ENCODE results near the gene PEX16. TPM values are rescaled to one million over a fixed set of nuclear protein-coding genes. Genes with fewer than 3 reads are reported as not detected.

Gene PEX16
- total RNA-seq, 1 donor from 2014 or later = 77.7 TPM

- DNase-seq (peak; percentile 18), ATAC-seq (ENCODE audit: low read depth) (peak; percentile 5)
- intact Hi-C loops (cut with micrococcal nuclease) = no loop called here
- Mint-ChIP-seq H3K9me3 (no peaks in the 10 kb centered on the region), H3K4me3 (peak overlapping the region; percentile 84), H3K36me3 (ENCODE audit: low read depth) (peaks cover 45% of the 10 kb centered on the region), H3K27me3 (no peaks in the 10 kb centered on the region), H3K4me1 (peaks cover 81% of the 10 kb centered on the region), H3K27ac (peak overlapping the region; percentile 93)
- POLR2A ChIA-PET = interaction anchor here (1.2 to 6.1 kb wide), 6 partner anchors 9 to 895 kb away, joined by 3 to 79 read pairs (median 9); no protein-coding TSS in a partner anchor
- CTCF ChIA-PET = interaction anchor here (1.3 to 2.8 kb wide), 4 partner anchors 8 to 153 kb away, joined by 4 to 17 read pairs (median 8); no protein-coding TSS in a partner anchor
- TF ChIP-seq CTCF (IDR thresholded peaks at IDR 0.05) = no peak
These were observed 6.6 kb upstream of the PEX16 start for GRCh38 chr11:45924036-45924915.

- peaks cover 44% of the 10 kb centered on the region for H3K36me3 Mint-ChIP-seq (ENCODE audit: low read depth)
- ATAC-seq (ENCODE audit: low read depth) (peak; percentile 6), DNase-seq (peak; percentile 62)
- CTCF ChIA-PET = interaction anchor here (0.7 to 2.8 kb wide), 6 partner anchors 9 to 151 kb away, joined by 4 to 17 read pairs (median 6); no protein-coding TSS in a partner anchor
- intact Hi-C loops (cut with micrococcal nuclease) = loop anchor here (1.0 to 2.0 kb wide), 4 partner anchors 8 to 42 kb away; no protein-coding TSS in a partner anchor
- H3K27ac Mint-ChIP-seq = peak within 1 kb of the TSS; percentile 97
- no peaks in the 10 kb centered on the region for H3K9me3 Mint-ChIP-seq
- no peak for TF ChIP-seq CTCF (IDR thresholded peaks at IDR 0.05)
- no peaks in the 10 kb centered on the region for H3K27me3 Mint-ChIP-seq
- H3K4me3 Mint-ChIP-seq = peak within 1 kb of the TSS; percentile 96
- peaks cover 78% of the 10 kb centered on the region for H3K4me1 Mint-ChIP-seq
- POLR2A ChIA-PET = interaction anchor here (0.6 to 8.2 kb wide), 13 partner anchors 10 to 893 kb away, joined by 3 to 263 read pairs (median 4); partner anchors contain the start of gene CRY2
These were observed 4.9 kb upstream of the PEX16 start, which contains the start of gene LARGE2 for GRCh38 chr11:45922425-45923082. LARGE2 (plus strand) TSS chr11:45922656; CDS start chr11:45922883, 227 bp downstream.

- Mint-ChIP-seq H3K9me3 (no peaks in the 10 kb centered on the region), H3K4me3 (peak overlapping the region; percentile 78), H3K36me3 (ENCODE audit: low read depth) (peaks cover 38% of the 10 kb centered on the region), H3K27ac (peak overlapping the region; percentile 97), H3K27me3 (no peaks in the 10 kb centered on the region), H3K4me1 (peaks cover 77% of the 10 kb centered on the region)
- peak; percentile 17 for DNase-seq
- no peak for TF ChIP-seq CTCF (IDR thresholded peaks at IDR 0.05)
- no peak for ATAC-seq (ENCODE audit: low read depth)
- ChIA-PET POLR2A (interaction anchor here (0.6 to 8.2 kb wide), 6 partner anchors 12 to 198 kb away, joined by 3 to 263 read pairs (median 4); partner anchors contain the start of gene CRY2), CTCF (interaction anchor here (0.8 to 1.4 kb wide), 2 partner anchors 44 to 85 kb away, joined by 4 to 6 read pairs; no protein-coding TSS in a partner anchor)
- intact Hi-C loops (cut with micrococcal nuclease) = loop anchor here (1.0 to 2.0 kb wide), 2 partner anchors 9 to 43 kb away; no protein-coding TSS in a partner anchor
These were observed 4.1 kb upstream of the PEX16 start for GRCh38 chr11:45921561-45922424.

GRCh38 chr11:45920531-45921477 lies 3.1 kb upstream of the PEX16 start:
- TF ChIP-seq CTCF (IDR thresholded peaks at IDR 0.05) = no peak
- no peak for ATAC-seq (ENCODE audit: low read depth)
- intact Hi-C loops (cut with micrococcal nuclease) = no loop called here
- Mint-ChIP-seq H3K4me1 (peaks cover 76% of the 10 kb centered on the region), H3K27ac (peak overlapping the region; percentile 97), H3K4me3 (peak overlapping the region; percentile 78), H3K36me3 (ENCODE audit: low read depth) (peaks cover 35% of the 10 kb centered on the region), H3K9me3 (no peaks in the 10 kb centered on the region), H3K27me3 (no peaks in the 10 kb centered on the region)
- DNase-seq = no peak
- ChIA-PET CTCF (interaction anchor here (0.8 to 1.4 kb wide), 2 partner anchors 10 to 45 kb away, joined by 4 to 6 read pairs; no protein-coding TSS in a partner anchor), POLR2A (interaction anchor here (0.6 to 8.2 kb wide), 4 partner anchors 13 to 199 kb away, joined by 3 to 263 read pairs (median 4); partner anchors contain the start of gene CRY2)
